ENCODE data around the gene EPOP.

- TF ChIP-seq CTCF (conservative IDR thresholded peaks at IDR 0.05) (no peak), ZFX (IDR thresholded peaks at IDR 0.05) (no peak)
These were observed 46.8 kb downstream of the EPOP start for GRCh38 chr17:38627957-38628356.
